ENCODE measurements around the gene DSCAM. TPM values are rescaled to one million over a fixed set of nuclear protein-coding genes. Genes with fewer than 3 reads are reported as not detected.
"Not testable (repeated sequence)": the region's sequence is repeated elsewhere in the genome, so short reads cannot be mapped to it uniquely, and the experiment has no call there.

Gene DSCAM
- not detected for total RNA-seq

- DNase-seq (ENCODE audit: low spot score in 2 of 2) (no peak), ATAC-seq (no peak)
- peaks cover 0 to 4% of the 10 kb centered on the region in 2 donors for H3K36me3 Mint-ChIP-seq
- no peaks in the 10 kb centered on the region for H3K9me3 Mint-ChIP-seq
- no peak within 1 kb of the TSS for H3K27ac Mint-ChIP-seq
Measured at GRCh38 chr21:40846587-40847411, at the start of gene DSCAM. TSS of gene DSCAM (minus strand) at chr21:40847158. CDS start at chr21:40846661, 497 bp downstream.

GRCh38 chr21:40895697-40896096, 48.7 kb upstream of the DSCAM start:
- DNase-seq (ENCODE audit: low spot score in 2 of 2); ATAC-seq; H3K27ac Mint-ChIP-seq; H3K36me3 Mint-ChIP-seq: not testable (repeated sequence)
- peaks cover 16 to 19% of the 10 kb centered on the region in 2 donors for H3K9me3 Mint-ChIP-seq

- H3K9me3 Mint-ChIP-seq = no peaks in the 10 kb centered on the region
- no peak overlapping the region for H3K27ac Mint-ChIP-seq
- no peaks in the 10 kb centered on the region for H3K36me3 Mint-ChIP-seq
- DNase-seq (ENCODE audit: low spot score in 2 of 2) (no peak), ATAC-seq (no peak)
Measured at GRCh38 chr21:40886931-40887330, 40.0 kb upstream of the DSCAM start.

DNA sequence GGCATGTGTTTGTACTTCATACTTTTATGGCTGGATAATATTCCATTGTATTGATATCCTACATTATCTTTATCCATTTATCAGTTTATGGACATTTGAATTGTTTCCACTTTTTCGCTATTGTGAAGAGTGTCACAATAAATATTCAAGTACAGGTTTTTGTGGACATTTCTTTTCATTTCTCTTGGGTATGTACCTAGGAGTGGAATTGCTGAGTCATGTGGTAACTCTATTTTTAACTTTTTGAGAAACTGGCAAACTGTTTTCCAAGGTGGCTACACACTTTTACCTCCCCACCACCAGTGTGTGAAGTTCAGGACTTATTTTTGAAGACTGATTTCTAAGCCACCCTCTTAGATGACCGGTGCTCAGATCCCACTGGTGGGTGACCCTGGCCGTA, 39.0 kb upstream of the DSCAM start:
- ATAC-seq (no peak), DNase-seq (ENCODE audit: low spot score in 2 of 2) (no peak)
- Mint-ChIP-seq H3K36me3 (no peaks in the 10 kb centered on the region), H3K27ac (no peak overlapping the region), H3K9me3 (no peaks in the 10 kb centered on the region)

GRCh38 chr21:40882192-40882915, 35.4 kb upstream of the DSCAM start:
- no peaks in the 10 kb centered on the region for H3K36me3 Mint-ChIP-seq
- DNase-seq (ENCODE audit: low spot score in 2 of 2) (no peak), ATAC-seq (no peak)
- peaks cover 1 to 3% of the 10 kb centered on the region in 2 donors for H3K9me3 Mint-ChIP-seq
- no peak overlapping the region for H3K27ac Mint-ChIP-seq

DNA sequence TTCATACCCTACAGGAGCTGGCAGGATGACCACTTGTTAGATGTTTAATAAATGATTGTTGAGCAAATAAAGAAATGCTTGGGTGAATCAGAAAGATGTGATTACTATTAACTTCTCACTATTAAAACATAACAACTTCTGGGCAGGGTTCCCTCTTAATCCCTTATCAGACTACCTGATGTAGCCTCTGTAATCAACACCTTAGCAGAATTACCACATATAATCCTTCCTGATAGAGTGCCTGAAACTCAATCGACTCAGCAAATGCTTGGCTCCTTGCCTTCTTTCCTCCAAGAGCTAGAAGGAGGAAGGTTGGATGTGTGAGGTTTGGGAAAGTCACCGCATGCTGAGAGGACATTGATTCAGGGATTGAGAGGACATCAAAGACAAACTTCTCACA, 34.8 kb upstream of the DSCAM start:
- DNase-seq (ENCODE audit: low spot score in 2 of 2) = no peak
- H3K9me3 Mint-ChIP-seq = peaks cover 4 to 5% of the 10 kb centered on the region in 2 donors
- ATAC-seq = no peak
- no peaks in the 10 kb centered on the region for H3K36me3 Mint-ChIP-seq
- H3K27ac Mint-ChIP-seq = no peak overlapping the region

DNA sequence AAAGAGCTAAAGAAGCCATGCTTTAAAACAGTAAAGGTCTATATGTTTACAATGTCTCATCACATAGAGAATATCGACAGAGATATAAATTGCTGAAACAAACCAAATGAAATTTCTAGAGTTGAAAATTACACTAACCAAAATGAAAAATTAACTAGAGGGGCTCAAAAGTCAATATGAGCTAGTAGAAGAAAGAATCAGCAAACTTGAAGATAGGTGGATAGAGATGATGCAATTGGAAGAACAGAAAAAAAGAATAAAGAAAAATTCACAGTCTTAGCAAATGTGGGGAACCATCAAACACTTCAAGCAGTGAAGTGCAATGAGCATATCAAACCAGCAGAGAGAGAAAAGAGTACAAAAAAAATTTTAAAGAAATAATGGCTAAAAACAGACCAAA, 24.1 kb upstream of the DSCAM start:
- no peak for DNase-seq (ENCODE audit: low spot score in 2 of 2)
- H3K9me3 Mint-ChIP-seq = peaks cover 16 to 33% of the 10 kb centered on the region in 2 donors
- no peak overlapping the region for H3K27ac Mint-ChIP-seq
- peaks cover 0 to 23% of the 10 kb centered on the region in 2 donors for H3K36me3 Mint-ChIP-seq
- no peak for ATAC-seq

DNA sequence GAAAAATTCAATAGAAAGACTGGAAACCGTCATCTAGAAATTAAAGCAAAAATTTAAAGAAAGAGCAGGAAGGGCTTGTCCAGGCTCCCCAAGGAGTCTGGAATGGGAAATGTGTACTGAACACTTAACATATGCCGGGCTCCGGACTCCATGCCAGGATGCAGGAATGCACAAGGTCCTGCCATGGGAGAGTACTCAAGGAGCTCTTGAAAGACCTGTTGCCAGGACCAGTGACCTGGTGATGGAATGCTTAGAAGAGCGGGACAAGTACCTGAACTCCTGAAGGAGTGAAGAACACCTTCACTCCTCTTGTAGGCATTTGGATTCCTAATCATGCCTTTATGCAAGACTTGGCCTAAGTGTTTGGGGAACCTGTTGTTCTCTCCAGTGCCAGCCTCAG, 16.9 kb upstream of the DSCAM start:
- DNase-seq (ENCODE audit: low spot score in 2 of 2) = no peak
- ATAC-seq = no peak
- no peaks in the 10 kb centered on the region for H3K36me3 Mint-ChIP-seq
- peaks cover 4 to 16% of the 10 kb centered on the region in 2 donors for H3K9me3 Mint-ChIP-seq
- H3K27ac Mint-ChIP-seq = no peak overlapping the region

DNA sequence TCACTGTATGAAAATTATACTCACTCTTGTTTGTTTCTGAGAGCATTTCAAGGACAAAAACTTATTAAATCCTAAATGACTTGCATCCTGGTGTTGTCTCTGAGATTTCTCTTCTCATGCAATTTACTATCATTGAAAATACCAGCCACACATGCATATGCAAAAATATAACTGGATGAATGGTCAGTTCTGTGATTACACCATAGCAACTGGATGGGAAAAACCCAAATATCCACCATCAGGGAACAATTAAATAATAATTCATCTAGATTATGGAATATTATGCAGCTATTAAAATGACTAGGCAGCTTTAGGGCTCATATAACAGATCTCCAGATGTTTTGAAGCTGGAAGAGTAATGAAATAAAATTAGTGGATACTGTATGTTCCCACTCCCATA, 11.6 kb upstream of the DSCAM start:
- H3K36me3 Mint-ChIP-seq = no peaks in the 10 kb centered on the region

GRCh38 chr21:40853956-40854688, 7.2 kb upstream of the DSCAM start:
- H3K27ac Mint-ChIP-seq = no peak overlapping the region
- H3K9me3 Mint-ChIP-seq = no peaks in the 10 kb centered on the region
- ATAC-seq (no peak), DNase-seq (ENCODE audit: low spot score in 2 of 2) (no peak)
- H3K36me3 Mint-ChIP-seq = no peaks in the 10 kb centered on the region

More for the DNA sequence above, 11.6 kb upstream of the DSCAM start:
- ATAC-seq = no peak
- DNase-seq (ENCODE audit: low spot score in 2 of 2) = no peak
- Mint-ChIP-seq H3K27ac (no peak overlapping the region), H3K9me3 (peaks cover 0 to 9% of the 10 kb centered on the region in 2 donors)

DNA sequence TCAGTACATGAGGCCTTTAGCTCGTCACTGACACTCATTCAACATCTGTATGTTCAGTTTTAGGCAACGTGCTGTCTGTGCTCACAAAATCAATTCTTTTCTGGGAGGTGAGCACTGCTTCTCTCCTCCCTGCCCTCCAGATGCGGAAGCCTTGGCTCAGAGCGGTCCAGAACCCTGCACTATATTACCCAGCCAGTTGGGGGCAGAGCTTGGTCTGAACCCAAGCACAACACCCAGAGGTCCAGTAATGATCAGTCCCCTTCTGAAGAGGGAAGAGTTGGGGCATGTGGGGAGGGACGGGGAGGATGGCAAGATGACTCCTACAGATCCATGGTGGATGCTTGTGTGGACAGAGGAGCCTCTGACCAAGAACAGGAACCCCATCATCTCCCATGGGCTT, 5.6 kb upstream of the DSCAM start:
- Mint-ChIP-seq H3K9me3 (no peaks in the 10 kb centered on the region), H3K36me3 (no peaks in the 10 kb centered on the region), H3K27ac (no peak overlapping the region)
- no peak for ATAC-seq
- DNase-seq (ENCODE audit: low spot score in 2 of 2) = no peak

DNA sequence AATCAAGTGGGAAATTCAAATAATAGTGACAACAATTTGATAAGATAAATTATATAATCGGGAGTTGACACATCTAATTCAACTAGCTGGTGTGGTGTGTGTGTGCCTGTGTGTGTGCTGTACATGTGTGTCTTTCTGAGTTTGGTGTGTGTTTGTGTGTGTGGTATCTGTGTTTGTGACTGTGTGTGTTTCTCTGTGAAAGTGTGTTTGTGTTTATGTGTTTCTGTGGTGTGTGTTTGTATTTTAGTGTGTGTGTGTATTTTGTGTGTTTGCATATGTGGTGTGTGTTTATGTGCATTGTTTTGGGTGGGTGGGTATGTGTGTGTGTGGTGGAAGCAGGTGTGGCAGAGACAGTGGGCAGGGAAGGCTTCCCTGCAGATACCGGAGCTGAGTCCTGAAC, 4.8 kb upstream of the DSCAM start:
- no peak for DNase-seq (ENCODE audit: low spot score in 2 of 2)
- no peaks in the 10 kb centered on the region for H3K36me3 Mint-ChIP-seq
- no peak for ATAC-seq
- no peak overlapping the region for H3K27ac Mint-ChIP-seq
- H3K9me3 Mint-ChIP-seq = no peaks in the 10 kb centered on the region

- H3K9me3 Mint-ChIP-seq = no peaks in the 10 kb centered on the region
- ATAC-seq (no peak), DNase-seq (ENCODE audit: low spot score in 2 of 2) (no peak)
- no peak overlapping the region for H3K27ac Mint-ChIP-seq
- no peaks in the 10 kb centered on the region for H3K36me3 Mint-ChIP-seq
Measured at GRCh38 chr21:40850071-40850470, 3.1 kb upstream of the DSCAM start.

DNA sequence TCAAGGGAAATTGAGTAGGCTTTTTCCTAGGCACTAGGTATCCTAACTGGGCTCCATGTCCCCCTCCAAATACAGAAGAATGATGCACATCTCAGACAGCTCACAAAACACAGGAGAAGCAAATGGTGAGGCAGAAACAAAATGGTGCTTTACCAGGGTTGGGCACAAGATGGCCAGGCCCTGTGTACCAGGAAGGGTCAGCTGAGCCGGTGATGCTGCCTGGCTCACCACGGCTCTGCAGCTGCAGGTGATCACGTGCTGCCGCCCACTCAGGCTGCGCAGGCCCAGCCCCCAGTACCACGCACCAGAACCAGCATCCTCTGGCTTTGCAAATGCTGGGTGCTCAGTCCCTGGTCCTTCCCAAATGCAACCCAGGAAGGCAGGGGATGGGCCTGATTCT, 993 bp upstream of the DSCAM start:
- no peaks in the 10 kb centered on the region for H3K36me3 Mint-ChIP-seq
- no peaks in the 10 kb centered on the region for H3K9me3 Mint-ChIP-seq
- no peak overlapping the region for H3K27ac Mint-ChIP-seq
- ATAC-seq (no peak), DNase-seq (ENCODE audit: low spot score in 2 of 2) (no peak)

GRCh38 chr21:40846103-40846502, 855 bp downstream of the DSCAM start:
- H3K27ac Mint-ChIP-seq = no peak overlapping the region
- H3K9me3 Mint-ChIP-seq = no peaks in the 10 kb centered on the region
- peaks cover 2 to 4% of the 10 kb centered on the region in 2 donors for H3K36me3 Mint-ChIP-seq
- ATAC-seq (no peak), DNase-seq (ENCODE audit: low spot score in 2 of 2) (no peak)

- Mint-ChIP-seq H3K36me3 (peaks cover 4 to 7% of the 10 kb centered on the region in 2 donors), H3K9me3 (no peaks in the 10 kb centered on the region), H3K27ac (no peak overlapping the region)
- DNase-seq (ENCODE audit: low spot score in 2 of 2) (no peak), ATAC-seq (peak in 1 of 2 donors; percentile 58)
Measured at GRCh38 chr21:40845441-40845995, 1.4 kb downstream of the DSCAM start.

GRCh38 chr21:40844935-40845334, 2.0 kb downstream of the DSCAM start:
- ATAC-seq (peak in 1 of 2 donors; percentile 54), DNase-seq (ENCODE audit: low spot score in 2 of 2) (no peak)
- Mint-ChIP-seq H3K27ac (no peak overlapping the region), H3K36me3 (peaks cover 4 to 10% of the 10 kb centered on the region in 2 donors), H3K9me3 (no peaks in the 10 kb centered on the region)

Data from activated naive CD4-positive, alpha-beta T cell treated with anti-CD3 and anti-CD28 coated beads, Interleukin-2, amount 50 U/mL, for 72 hours (primary cell).